ENCODE results near the gene TMEM151B. TPM values are rescaled to one million over a fixed set of nuclear protein-coding genes. Genes with fewer than 3 reads are reported as not detected.
A peak's percentile ranks its signal among the peaks of the same experiment; 100 is the strongest.

The TMEM151B gene
- total and polyA plus RNA-seq, 9 of the 15 experiments (the other 6 are each of a cell fraction or from before 2014, with no cell fraction given): not detected

DNA sequence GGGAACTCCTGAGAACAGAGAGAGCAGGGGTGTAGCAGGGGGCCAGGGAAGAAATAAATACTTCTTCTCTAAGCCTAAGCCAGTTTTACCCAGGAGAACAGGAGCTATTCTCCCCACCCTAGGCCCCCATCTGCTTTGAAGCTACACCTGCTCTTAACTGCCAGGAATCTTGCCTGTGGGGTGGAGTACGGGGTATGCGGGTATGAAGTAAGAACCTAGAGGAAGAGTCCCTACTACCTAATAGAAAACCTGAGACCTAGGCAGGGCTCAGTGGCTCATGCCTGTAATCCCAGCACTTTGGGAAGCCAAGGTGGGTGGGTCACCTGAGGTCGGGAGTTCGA, 45.3 kb upstream of the TMEM151B start:
- CTCF ChIA-PET (ENCODE audit: low intra/inter-chr PET ratio): interaction anchor here (0.8 kb wide), 1 partner anchor 13 kb away, joined by 6 read pairs; no protein-coding TSS in a partner anchor
- Histone ChIP-seq H3K4me1 (replicated peaks in 1 of 2; ENCODE audit: control insufficient read depth in 2 of 2, insufficient read depth in 2 of 2, low read length in 2 of 2) (peaks cover 64 to 78% of the 10 kb centered on the region in 2 experiments), H3K9me1 (ENCODE audit: control insufficient read depth, insufficient read depth, low read length) (peaks cover 6% of the 10 kb centered on the region), H3K79me2 (ENCODE audit: control insufficient read depth, insufficient read depth, low read length) (peaks cover 56% of the 10 kb centered on the region), H3K27ac (ENCODE audit: extremely low read depth, low read depth, low read length) (no peak overlapping the region), H3K27me3 (ENCODE audit: control insufficient read depth in 2 of 2, insufficient read depth in 2 of 2, low read length in 2 of 2) (no peaks in the 10 kb centered on the region), H3K9me3 (replicated peaks; ENCODE audit: control insufficient read depth, insufficient read depth, low read depth, low read length) (no peaks in the 10 kb centered on the region), H3K4me3 (peak overlapping the region; percentile 54; the same call in 1 of the 2 replicates), H3K4me2 (ENCODE audit: insufficient read depth, low read length) (peak overlapping the region; percentile 86), H4K20me1 (replicated peaks; ENCODE audit: control insufficient read depth, insufficient read depth, low read length) (peaks cover 3% of the 10 kb centered on the region; the same call in 1 of the 2 replicates), H3K9ac (ENCODE audit: insufficient read depth in 1 of 2, low read depth in 2 of 2, low read length in 2 of 2) (peak overlapping the region; percentile 57 to 91; a peak in 2 of 4 replicates), H3K36me3 (ENCODE audit: control insufficient read depth, insufficient read depth, low read length) (peaks cover 31% of the 10 kb centered on the region), H2AFZ (ENCODE audit: low read depth, low read length) (no peak overlapping the region)
- FAIRE-seq: no peak
- POLR2A ChIA-PET: interaction anchor here (0.8 to 6.8 kb wide), 12 partner anchors 8 to 596 kb away, joined by 3 to 104 read pairs (median 4); partner anchors contain the start of genes GTPBP2, HSP90AB1 and MYMX
- 69% methylated on average over 4 of the region's 4 CpGs for WGBS (ENCODE audit: insufficient coverage, low coverage, missing lambda C conversion rate)
- in situ Hi-C loops (cut with MboI): no loop called here
- no TSS peak for BruUV-seq (replicated peaks)
- DNase-seq (ENCODE audit: extremely low read depth in 1 of 4, low spot score in 3 of 4): no peak
- no peak for ATAC-seq
- intact Hi-C loops (cut with micrococcal nuclease): loop anchor here (2.0 to 10.0 kb wide), 2 partner anchors 28 to 590 kb away; partner anchors contain the start of gene MAD2L1BP
- TF ChIP-seq ZNF121 (CRISPR knock-in tag; conservative IDR thresholded peaks at IDR 0.05) (no peak), ZFP30 (CRISPR knock-in tag; IDR thresholded peaks at IDR 0.05; ENCODE audit: borderline replicate concordance) (no peak), ZNF133 (CRISPR knock-in tag; IDR thresholded peaks at IDR 0.05) (no peak), TGIF2 (CRISPR knock-in tag; IDR thresholded peaks at IDR 0.05) (no peak), TEAD1 (CRISPR knock-in tag; IDR thresholded peaks at IDR 0.05) (no peak)
- TF ChIP-seq, protein P1, sequence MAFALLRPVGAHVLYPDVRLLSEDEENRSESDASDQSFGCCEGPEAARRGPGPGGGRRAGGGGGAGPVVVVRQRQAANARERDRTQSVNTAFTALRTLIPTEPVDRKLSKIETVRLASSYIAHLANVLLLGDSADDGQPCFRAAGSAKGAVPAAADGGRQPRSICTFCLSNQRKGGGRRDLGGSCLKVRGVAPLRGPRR (CRISPR knock-in tag; IDR thresholded peaks at IDR 0.05): no peak
- TF ChIP-seq, protein P2, sequence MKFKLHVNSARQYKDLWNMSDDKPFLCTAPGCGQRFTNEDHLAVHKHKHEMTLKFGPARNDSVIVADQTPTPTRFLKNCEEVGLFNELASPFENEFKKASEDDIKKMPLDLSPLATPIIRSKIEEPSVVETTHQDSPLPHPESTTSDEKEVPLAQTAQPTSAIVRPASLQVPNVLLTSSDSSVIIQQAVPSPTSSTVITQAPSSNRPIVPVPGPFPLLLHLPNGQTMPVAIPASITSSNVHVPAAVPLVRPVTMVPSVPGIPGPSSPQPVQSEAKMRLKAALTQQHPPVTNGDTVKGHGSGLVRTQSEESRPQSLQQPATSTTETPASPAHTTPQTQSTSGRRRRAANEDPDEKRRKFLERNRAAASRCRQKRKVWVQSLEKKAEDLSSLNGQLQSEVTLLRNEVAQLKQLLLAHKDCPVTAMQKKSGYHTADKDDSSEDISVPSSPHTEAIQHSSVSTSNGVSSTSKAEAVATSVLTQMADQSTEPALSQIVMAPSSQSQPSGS (CRISPR knock-in tag; IDR thresholded peaks at IDR 0.05): no peak
- TF ChIP-seq, protein P3, sequence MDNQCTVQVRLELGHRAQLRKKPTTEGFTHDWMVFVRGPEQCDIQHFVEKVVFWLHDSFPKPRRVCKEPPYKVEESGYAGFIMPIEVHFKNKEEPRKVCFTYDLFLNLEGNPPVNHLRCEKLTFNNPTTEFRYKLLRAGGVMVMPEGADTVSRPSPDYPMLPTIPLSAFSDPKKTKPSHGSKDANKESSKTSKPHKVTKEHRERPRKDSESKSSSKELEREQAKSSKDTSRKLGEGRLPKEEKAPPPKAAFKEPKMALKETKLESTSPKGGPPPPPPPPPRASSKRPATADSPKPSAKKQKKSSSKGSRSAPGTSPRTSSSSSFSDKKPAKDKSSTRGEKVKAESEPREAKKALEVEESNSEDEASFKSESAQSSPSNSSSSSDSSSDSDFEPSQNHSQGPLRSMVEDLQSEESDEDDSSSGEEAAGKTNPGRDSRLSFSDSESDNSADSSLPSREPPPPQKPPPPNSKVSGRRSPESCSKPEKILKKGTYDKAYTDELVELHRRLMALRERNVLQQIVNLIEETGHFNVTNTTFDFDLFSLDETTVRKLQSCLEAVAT (IDR thresholded peaks at IDR 0.05): no peak

Data from K562 (cell line).